Spleen (tissue), 7 donors: ENCODE results near the gene C1QC.

Experiments
- CTCF ChIP-seq, 11 experiments: fragments of 200-600 bp in 7 of 11; fragments of 450-650 bp in 4 of 11; sonication (generic) in 4 of 11; IDR thresholded peaks in 8 of 11; conservative IDR thresholded peaks in 3 of 11; 1 replicate in 7 of 11; 2 replicates in 4 of 11; pipeline versions ENCODE4 v1.4.0 to v1.8.0; 2016 to 2021; ENCODE audit warnings: antibody characterized with exemption in 11 of 11, inconsistent platforms in 4 of 11, mild to moderate bottlenecking in 1 of 11
- POLR2AphosphoS5 ChIP-seq, 3 donors: sonication (generic); formaldehyde crosslinking; IDR thresholded peaks; one replicate each; pipeline ENCODE4 v1.5.1; 2017; ENCODE audit warnings: antibody characterized with exemption in 3 of 3
- donor health status: DM: no; HTN: no; CAD: no; lungs with moderate emphysema.
- donor health status: DM: no; HTN: no; CAD: no.
- donor health status: DM: no; HTN: no; CAD: no.

- TF ChIP-seq CTCF (IDR thresholded peaks at IDR 0.05 in 8 of 11, conservative IDR thresholded peaks at IDR 0.05 in 3 of 11) (no peak), POLR2AphosphoS5 (IDR thresholded peaks at IDR 0.05) (no peak)
Observed at GRCh38 chr1:22619252-22619651, 24.2 kb upstream of the C1QC start.
